NCI-H446 treated with DMSO at 0.1 percent for 48 hours (cell line): Measurements from ENCODE around the gene RTN4R.
"Not testable (repeated sequence)": the region's sequence is repeated elsewhere in the genome, so short reads cannot be mapped to it uniquely, and the experiment has no call there.

ENCODE experiments used
- DNase-seq: peaks from one replicate; lab custom pipeline; 2025; lab: John Stamatoyannopoulos, UW

RTN4R gene

GRCh38 chr22:20286784-20287423 is 18.8 kb upstream of the RTN4R start:
- not testable (repeated sequence) for DNase-seq

- not testable (repeated sequence) for DNase-seq
These were observed 18.2 kb upstream of the RTN4R start for GRCh38 chr22:20286312-20286660.

GRCh38 chr22:20285473-20286311 is 17.6 kb upstream of the RTN4R start:
- not testable (repeated sequence) for DNase-seq

GRCh38 chr22:20284471-20285086 is 16.5 kb upstream of the RTN4R start:
- no peak for DNase-seq

DNA sequence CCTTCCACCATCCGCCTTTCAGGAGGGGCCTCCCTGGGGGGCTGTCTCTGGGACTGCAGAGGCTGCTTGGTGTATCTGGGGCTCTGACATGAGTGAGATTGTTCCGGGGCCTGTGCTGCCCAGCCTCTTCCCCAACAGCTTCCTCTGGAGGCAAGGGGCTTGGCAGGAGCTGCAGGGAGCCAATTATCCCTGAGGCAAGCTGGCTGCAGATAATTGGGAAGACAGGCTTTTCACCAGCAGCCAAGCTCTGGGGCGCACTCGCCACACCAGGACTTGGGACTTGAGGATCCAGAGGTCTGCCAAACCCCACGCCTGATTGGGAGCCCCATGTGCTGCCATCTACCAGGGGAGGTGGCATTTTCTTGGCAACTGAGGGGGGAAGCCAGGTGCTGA is 15.6 kb upstream of the RTN4R start:
- DNase-seq = peak; percentile 7

DNA sequence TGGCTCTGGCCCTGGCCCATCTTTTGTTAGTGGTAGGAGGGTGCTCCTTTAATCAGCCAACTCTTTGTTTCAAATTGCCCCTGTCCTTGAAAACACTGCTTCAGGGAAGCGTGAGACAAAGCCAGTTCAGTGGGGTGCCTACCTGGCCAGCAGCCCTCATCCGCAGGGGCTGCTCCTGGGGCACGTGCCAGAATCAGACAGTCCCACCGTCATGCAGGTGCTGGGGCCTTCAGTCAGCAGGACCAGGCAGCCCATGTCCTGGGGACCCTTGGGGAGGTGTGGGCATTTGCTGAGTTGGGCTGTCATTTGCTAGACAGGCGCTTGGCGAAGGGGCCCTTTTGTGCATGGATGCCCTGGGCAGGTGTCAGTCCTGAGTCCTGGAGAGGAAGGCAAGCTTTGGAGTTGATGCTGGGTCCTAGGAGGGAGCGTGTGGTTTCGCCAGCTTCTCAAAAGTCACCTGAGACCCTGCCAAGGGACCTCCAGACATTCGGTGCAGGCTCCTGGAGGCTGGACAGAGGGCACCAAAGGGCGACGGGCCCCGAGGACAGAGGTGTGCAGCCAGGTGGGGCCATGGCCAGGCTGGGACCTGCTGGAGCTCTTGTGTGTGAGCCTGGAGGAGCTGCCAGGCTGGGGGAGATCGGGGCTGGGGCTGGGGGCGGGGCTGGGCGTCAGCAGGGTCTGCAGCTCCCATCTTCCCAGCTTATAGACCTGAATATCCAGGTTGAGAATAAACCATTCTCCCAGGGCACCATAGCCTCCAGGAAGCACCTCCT is 15.0 kb upstream of the RTN4R start:
- no peak for DNase-seq

DNA sequence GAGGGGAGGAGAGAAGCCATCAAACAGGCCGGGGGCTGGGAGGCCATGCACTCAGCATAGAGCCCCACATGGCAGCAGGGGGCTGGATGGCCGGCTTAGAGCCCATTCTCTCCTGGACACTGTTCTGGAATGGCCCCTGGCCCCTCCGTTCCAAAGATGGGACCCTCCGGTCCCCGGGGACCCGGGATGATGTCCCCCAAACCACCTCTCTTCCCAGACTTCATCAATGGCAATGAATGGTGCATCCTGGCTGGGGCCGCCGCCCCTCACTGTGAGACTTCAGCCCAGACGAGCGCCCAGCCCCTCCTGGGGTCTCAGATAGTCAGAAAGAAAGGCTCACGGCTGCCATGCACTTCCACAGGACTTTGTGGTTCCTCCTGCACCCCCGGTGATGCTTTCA is 13.8 kb upstream of the RTN4R start:
- DNase-seq = no peak

DNA sequence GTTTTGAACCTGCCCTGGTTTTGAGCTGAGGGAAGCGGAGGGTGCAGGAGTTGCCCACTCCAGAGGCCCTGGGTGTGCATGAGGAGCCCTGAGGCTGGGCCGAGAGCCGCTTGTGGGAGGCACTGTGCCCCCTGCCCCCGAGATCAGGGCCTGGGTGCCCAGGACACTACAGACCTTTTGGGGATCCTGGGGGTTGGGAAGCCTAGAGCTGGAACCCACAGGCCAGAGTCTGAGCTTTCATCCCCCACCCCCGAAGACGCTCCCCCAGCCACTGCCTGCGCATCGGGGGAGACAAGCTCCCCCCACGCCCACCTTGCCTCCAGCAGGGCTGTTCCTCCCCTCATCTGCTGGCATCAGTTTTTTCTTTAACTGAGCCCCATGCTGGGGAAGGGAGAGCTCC is 13.4 kb upstream of the RTN4R start:
- DNase-seq = not testable (repeated sequence)

DNA sequence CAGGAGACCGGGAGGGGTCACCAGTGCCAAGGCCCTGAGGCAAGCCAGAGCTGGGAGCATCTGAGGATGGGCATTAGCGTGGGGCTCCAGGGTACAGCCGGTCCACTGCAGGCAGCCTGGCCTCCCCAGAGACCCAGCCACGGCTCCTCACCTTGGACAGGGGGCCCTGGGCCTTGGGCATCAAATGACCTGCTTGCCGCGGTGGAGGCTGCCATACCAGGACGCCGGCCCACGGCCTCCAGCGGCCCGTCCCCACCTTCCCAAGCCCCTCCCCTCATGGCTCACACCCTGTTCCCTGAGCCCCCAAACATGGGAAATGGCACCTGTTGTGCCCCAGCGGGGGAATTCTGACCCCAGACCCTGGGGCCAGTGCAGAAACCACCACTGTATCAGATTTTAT is 12.7 kb upstream of the RTN4R start:
- DNase-seq = no peak

DNA sequence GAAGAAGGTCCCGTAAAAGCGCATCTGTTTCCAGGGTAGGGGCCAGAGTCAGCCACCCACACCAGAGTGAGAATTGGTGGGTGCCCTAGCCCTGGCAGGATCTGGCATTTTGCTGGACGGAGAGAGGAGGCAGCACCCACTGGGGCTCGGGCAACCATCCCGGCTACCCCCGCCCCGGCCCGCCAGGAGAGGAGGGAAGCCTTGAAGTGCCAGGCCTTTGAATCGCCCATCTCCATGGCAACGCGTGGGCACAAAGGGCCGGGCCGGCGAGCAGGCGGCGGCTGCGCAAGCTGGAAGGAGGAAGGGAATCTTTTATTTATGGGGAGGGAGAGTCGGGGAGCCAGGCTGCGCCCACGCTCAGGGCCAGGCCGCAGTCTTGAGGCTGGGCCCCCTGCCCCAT is 12.0 kb upstream of the RTN4R start:
- DNase-seq = not testable (repeated sequence)

- no peak for DNase-seq
These were observed 11.6 kb upstream of the RTN4R start for GRCh38 chr22:20279662-20280134.

GRCh38 chr22:20278726-20279490 is 10.8 kb upstream of the RTN4R start:
- not testable (repeated sequence) for DNase-seq

DNA sequence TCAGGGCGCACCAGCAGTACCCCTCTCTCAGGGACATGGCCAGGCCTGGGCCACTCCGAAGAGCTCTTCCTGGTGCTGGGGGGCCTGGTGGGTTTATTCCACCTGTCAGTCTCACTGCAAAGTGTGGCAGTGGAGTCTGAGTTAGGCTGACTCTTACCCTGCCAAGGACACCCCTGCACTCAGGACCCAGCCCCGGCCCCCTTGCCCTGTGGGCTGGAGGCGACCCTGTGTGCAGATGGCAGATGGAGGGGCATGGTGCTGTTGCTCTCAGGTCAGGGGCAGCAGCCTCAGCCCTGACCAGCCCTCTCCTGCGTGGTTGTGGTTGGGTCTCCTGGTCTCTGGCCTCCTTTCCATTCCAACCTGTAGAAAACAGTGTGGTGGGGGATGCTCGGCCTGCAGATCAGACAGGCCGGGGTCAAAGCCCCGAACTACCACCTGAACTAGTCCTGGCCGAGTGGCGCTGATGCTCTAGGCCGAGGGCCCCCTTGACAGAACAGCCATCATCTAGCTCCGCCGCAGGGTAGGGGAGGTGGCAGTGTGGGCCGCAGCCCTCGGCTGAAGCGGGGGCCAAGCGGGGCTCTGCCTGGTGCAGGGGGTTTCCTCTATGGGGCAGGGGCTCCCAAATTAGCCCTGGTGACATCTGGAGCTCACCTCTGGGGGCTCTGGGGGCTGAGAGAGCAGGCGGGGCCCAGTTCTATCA is 10.0 kb upstream of the RTN4R start:
- DNase-seq = not testable (repeated sequence)

- no peak for DNase-seq
These were observed 8.3 kb upstream of the RTN4R start for GRCh38 chr22:20276468-20276867.

GRCh38 chr22:20275836-20276235 is 7.7 kb upstream of the RTN4R start:
- no peak for DNase-seq

GRCh38 chr22:20275325-20275724 is 7.2 kb upstream of the RTN4R start:
- not testable (repeated sequence) for DNase-seq

- DNase-seq = not testable (repeated sequence)
These were observed 6.3 kb upstream of the RTN4R start for GRCh38 chr22:20274374-20274773.

DNA sequence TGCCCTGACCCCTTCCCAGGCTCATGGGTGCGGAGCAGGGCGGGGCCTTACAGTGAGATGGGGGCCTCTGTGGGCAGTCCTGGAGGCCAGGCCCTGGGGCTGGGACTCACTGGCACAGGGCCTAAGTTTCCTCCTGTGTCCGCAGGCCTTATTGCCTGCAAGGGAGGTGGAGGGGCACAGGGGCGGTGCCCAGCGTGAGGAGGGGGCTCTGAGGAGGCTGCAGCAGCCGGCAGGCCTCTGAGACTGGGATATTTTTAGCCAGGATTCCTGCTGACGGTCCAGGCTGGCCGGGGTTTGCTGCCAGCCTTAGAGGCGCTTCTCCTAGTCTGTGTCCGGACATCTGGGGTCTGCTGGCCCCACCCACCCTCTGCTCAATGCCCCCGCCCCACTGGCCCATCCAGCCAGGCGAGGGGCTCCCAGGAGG is 5.7 kb upstream of the RTN4R start:
- DNase-seq = no peak

- no peak for DNase-seq
These were observed 4.6 kb upstream of the RTN4R start for GRCh38 chr22:20272700-20273099.

GRCh38 chr22:20272174-20272573 is 4.1 kb upstream of the RTN4R start:
- no peak for DNase-seq
